GM20431 (cell line): ENCODE data around the gene ZNF385B.

Experiments
- in situ Hi-C: fragments of 300-500 bp; cut with MseI, MboI; formaldehyde crosslinking; loops from one replicate; pipeline ENCODE4 v1.15.0; 2020; ENCODE audit warnings: low sequenced_read_pairs; ENCODE audit not compliant: unreplicated experiment

The ZNF385B gene

DNA sequence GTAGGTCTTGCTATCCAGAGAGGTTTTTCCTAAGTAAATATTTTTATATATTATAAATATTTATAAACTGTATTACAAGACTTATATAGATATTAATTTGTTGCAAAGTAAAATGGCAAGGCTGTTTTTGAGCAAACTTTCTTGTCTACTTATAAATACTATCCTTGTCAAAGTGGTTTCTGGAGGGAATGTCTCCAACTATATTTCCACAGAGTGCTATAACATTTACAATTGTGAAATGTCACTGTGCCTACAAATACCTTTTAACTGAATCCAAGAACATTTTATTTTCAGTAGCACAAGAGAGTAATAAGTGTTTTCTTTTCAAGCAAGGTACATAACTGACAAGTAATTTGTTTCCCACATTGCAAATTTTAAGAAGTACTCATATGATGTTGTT is 256.8 kb downstream of the ZNF385B start:
- in situ Hi-C loops, result no loop called here

DNA sequence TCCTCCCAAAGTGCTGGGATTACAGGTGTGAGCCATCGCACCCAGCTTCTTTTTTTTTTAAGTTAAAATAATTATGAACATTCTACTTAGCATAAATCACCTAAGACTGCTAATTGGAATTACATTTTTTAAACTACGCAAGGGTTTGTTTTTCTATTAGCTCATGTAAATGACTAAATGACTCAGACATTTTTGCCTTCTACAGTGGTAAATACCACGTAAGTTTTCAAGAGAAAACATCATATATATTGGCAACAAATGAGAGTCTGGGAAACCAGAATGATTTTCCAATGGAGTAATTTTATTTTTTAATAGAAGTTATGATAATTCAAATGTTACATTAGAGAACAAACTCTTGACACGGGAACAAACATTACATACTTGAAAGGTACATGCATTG is 259.0 kb downstream of the ZNF385B start:
- in situ Hi-C loops, result no loop called here

DNA sequence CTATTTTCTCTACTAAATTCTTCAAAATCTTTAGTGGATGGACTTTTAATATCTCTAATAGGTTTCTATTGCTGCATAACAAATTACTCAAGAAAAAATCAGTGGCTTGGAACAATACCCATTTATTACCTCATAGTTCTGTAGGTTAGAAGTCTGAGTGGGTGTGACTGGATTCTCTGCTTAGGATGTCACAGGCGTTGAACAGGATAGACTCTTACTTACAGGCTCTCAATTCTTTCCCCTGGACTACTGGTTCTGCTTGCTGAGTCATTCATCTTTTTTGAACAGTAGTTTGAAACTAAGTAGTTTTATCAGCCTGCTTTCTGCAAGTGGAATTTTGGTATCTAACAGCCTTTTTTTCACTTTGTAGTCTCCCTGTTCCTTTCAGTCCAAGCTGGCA is 265.4 kb downstream of the ZNF385B start:
- in situ Hi-C loops, result no loop called here

DNA sequence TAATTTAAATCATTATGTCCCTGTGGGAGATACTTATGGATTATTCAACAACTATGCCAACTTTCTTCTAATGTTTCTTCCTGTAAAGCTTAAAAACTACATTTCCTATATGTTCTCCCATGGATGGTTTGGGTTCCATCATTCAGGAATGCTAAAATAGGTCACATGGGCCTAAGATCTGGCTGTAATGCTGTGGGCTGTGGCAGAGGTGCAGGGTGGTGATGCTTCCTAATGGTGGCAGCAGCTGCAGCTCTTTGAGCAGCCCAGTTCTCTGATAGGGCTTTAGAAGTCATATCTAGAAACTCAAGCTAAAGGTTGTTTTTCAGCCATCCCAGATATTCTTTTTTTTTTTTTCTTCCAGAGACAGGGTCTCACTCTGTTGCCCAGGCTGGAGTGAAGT is 266.1 kb downstream of the ZNF385B start:
- in situ Hi-C loops, result no loop called here

DNA sequence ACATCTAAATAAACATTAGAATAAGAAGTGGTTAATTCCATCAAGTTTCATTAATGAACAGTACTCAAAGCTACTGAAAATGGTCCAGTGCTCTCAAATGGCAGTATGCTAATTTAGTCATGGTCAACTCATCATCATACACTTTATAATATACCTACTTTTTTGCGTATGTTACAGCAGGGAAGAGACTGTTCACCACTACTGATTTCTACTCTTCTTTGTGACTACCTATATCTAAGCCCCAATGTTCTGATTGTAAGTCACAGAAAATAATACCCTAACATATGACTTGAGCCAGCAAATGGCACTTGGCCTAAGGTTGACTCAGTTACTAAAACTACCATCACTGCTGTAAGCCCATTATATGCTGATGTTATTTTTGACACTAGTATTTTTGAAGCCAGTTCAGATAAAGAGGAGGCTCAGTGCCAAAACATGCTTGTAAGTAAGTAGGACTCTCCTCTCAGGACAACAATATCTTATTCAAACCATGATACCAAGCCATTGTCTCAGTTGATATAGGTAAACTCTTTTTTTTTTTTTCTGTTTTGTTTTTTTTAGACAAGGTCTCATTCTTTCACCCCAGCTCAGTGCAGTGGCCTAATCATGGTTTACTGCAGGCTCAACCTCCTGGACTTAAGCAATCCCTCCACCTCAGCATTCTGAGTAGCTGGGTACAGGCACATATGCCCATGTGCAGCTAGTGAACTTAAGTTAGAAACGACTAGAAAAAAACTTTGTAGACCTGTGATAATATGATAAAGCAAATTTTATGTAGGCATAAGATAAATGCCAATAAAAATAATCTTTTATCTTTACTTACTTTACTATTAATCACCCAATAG is 266.9 kb downstream of the ZNF385B start:
- in situ Hi-C loops, result no loop called here

DNA sequence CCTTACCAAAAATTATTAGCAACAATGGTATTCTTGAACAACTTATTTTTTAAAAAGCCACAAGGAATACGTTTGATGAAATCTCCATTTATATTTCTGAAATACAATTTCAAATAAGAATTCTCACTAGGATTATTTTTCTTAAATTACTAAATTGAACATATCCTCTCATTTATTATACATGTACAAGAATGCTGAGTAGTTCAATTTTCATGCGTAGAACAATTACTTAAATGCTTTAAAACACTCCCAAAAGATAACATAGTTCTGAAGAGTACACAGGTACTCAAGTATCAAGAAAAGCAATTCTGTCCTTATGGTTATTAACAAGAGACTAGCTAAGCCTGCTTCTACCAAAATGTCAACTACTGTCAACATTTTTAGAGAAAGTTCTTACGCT is 268.1 kb downstream of the ZNF385B start:
- in situ Hi-C loops, result no loop called here

DNA sequence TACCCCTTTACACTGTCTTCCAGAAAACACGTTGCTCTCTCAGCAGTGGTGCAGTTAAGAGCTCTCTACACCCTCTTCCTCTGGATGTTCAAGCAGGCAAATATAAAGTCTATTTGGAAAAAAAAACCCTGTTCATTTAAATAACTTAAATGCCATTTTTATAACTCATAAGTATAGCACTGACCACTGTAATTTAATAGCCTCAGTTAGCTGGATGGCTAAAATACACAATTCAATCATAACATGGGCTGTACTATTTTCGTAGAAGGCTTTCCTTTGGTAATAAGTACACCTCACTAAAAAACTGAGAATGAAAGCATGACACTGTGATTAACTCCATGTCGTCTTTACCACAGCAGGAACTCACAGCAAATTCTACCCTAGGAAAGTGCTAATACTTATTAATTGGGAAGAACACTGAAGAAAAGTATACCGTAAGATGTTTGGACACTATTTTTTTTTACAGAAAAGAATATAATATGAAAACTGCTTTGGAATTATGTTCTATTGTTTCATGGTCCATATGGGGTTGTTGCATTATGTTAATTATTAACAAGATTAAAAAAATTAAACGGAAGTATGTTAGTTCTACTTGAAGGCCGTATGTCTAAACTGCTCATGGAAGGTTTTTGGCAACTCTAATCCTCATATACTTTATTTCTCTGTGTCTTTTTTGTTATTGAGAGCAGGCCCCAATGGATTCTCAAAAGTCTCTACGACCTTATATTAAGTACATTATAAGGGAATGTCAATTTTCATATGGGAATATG is 269.1 kb downstream of the ZNF385B start:
- in situ Hi-C loops, result no loop called here

DNA sequence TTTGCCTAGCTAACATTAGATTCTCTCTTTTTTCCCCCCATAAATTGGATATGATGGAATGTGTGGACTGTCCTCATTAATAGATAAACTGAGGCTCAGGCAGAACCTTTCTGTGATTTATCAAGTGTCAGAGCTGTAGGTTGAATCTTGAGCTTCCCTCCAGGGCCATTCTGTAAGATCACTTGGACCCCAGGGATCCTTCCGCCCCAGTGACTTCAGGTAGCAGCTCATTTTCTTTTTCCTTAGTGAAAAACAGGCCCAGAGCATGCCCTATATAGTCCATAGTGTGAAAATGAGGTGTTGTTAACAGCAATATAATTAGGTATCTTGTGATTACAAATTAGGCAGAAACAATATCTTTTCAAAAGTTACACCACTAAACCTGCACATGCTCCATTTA is 269.7 kb downstream of the ZNF385B start:
- in situ Hi-C loops, result no loop called here

DNA sequence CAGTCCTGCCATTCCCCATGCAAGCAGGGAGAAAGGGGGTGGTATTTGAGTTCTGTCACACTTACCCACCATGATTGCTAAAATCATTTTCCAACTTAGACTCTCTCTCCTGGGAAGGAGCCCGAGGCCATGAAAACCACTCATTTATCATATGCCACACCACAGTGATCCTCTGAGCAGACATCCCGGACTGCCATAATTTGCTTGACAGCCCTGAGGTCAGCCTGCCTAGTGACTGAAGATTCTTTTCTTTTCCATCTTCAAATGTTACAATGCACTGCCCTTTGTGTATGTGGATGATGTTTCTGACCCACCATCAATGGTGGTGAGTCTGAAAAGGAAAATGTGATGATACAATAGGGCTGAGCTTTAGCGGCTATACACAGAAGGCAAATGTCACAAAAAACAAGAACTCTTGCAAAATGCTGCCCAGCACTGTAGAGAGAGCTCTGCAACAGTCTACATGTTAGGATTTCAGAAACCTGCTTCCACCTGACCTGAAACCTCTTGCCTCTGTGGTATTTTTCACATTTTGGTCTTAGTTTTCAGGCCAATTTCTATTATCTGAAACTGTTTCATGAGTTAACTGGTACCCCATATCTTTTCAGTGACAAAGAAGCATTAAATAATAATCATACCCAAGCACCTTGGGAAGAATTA is 272.8 kb downstream of the ZNF385B start:
- in situ Hi-C loops, result no loop called here

DNA sequence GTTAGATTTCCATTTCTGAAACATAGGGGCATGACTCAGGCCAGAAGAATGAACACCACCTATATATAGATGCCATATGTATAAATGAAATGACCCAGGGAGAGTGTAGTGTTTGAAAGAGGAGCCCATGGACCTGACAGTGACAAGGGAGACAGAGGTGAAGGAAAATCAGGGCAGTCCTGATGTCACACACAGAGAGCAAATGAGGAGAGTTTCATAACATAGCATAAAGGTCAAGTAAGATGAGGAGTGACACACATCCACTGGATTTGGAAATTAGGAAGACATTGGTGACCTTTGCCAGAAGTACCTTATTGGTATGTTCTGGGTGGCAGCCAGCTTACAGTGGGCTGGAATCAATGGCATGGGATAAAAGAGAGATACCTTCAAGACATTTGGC is 276.7 kb downstream of the ZNF385B start:
- in situ Hi-C loops, result no loop called here

DNA sequence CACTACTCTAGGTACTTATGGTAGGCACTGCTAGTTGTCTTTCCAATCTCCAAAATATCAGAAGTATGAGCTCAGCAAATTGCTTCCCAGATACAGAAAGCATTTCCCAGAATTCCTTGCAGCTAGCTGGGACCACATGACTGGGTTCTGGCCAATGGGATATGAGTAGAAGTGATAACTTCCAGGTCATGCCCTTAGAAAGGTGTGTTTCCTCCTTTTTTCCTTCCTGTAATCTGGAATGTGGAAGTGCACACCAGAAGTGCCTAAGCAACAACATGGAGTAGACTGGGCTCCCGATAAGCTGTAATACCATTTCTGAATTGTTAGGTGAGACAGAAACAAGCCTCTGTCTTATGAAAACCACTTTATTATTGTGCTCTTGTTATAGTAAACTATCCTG is 279.8 kb downstream of the ZNF385B start:
- in situ Hi-C loops, result no loop called here

DNA sequence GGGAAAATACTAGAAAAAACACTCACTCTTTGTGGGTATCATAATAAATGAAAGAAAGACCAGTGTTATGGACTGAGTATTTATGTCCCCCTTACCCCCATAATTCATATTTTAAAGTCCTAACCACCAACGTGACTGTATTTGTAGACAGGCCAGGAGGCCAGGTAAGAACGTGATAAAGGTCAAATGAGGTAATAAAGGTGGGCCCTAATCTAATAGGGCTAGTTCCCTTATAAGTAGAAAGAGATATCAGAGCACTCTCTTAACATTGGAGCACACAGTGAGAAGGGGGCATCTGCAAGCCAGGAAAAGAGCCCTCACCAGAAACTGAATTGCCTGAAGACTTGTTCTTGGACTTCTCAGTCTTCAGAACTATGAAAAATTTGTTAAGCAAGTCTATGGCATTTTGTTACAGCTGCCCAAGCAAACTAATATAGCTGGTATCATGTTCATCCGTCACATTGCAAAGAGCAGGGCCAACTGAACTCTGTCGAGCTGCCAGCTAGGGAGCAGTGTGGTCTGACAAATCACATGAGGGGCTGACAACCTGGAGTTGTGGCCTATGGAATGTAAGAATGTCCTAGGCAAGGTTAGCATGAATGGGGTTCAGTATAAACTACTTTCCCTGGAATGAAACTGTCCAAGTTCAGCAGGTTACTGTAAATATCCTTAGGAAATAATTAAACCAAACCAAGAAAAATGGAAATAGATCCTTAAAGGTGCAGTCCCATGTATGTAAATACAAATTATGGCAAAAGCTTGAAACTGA is 280.9 kb downstream of the ZNF385B start:
- in situ Hi-C loops, result no loop called here

DNA sequence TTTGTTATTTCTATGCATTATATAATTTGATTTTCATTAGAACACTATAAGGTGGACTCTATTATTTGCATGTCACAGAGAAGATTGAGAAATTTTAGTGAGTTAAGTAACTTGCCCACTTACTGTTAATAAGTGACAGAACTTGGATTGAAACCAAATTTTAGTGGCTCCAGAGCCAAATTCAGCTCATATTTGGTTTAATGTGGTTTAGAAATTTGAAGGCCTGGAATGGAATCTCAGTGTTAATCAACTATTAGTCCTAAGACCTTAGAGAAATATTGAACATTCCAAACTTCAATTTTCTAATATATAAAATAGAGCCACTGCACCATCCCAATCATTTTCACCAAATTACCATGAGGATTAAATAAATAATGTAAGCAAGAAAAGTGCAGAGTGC is 281.6 kb downstream of the ZNF385B start:
- in situ Hi-C loops, result no loop called here

DNA sequence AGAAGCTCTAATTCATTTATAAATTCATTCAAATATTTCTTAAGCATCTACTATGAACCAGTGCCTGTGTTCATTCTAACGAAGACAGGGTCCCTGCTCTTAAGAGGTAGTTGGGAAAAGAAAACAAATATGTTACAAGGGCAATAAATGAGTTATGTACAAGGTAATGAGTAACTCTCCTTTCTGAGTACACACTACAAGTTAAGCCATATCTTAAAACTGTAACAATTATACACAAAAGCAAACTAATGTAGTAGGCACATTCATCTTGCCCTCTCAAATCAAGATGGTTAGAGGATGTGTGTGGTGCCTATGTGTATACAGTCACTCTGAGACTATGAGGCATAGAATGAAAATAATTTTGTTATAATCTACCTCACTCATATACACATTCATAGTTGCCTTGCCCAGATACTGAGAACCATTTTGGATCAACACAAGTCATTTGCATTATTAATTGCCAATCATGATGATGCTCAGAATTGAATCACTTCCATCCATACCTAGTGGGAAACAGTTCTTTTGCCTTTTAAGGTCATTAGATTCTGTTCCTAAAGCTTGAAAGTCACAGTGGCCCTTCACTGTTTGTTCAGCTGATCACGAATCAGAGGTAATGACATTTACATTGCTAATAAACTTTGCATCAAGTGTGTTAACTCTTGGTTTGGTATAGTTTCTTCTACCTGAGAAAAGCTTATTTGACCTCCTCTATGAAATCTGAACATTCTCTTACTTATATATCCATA is 283.1 kb downstream of the ZNF385B start:
- in situ Hi-C loops, result no loop called here

DNA sequence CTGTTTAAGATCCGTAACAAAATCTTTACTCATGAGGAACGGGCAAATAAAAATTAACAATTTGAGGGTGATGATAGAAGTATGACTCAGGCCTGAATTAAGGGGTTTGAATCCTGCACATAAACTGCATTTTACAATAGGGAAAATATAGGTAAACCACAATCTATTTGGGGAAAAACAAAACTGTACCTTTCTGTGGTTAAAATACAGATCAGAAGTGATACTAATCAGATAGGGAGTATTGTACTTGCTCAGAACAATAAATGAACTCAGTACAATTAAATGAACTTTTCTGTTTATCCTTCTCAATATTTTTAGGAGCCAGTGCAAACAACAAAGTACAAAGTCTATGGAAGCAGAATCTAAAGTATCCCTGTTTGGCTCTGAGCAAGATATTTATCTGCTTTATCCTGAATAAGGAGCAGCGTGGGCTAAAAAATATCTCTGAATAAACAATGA is 287.3 kb downstream of the ZNF385B start:
- in situ Hi-C loops, result no loop called here

DNA sequence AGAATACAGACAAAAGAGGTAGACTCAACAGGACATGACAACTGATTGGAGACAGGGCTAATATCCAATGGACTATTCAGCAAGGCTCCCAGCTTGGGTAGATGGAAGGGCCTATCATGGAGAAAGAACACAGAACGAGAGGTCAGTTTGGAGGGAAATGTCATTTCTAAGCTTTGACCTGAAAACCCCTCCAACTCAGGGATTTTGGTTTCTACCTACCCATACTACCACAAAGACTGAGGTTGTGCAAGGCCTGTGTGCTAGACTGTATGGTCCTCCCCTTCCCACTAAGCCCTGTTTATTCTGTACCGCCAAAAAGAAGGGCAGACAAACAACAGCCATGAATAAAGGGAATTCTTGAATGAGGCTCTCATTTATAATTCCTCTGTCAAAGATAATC is 288.9 kb downstream of the ZNF385B start:
- in situ Hi-C loops, result no loop called here

DNA sequence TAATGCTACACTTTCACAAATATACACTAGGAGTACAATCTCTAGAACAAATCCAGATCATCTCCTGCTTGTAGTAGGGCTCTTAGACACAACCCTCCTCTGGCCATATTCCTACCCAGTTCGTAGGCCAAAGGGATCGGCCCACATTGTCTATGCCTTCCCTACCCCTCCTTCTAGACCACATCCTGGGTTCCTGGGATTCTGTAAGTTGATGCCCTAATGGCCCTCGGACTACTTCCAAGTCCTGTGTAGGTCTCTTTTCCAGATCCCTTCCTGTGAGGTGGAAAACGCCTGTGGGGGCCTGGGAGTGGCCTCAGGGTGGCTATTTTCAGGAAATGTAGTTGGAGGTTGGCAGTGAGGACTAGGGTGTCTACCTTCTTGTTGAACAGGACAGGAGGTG is 289.7 kb downstream of the ZNF385B start:
- in situ Hi-C loops, result no loop called here

DNA sequence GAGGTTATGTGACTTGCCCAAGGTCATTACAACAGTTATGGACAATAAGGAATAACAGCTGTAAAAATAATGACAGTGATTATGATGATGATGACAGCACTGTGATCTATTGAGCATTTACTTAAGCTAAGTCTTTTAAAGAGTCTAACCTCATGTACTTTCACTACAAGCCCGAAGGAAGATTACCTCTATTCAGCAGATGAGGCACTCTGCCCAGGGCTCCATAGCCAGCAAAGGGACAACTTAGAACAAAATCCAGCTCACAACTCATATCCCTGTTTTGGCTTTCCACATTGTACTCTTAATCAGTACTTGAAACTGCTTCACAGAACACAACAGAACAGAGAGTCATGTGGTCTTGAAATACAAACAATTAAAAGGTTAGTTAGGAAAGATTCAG is 290.2 kb downstream of the ZNF385B start:
- in situ Hi-C loops, result no loop called here

DNA sequence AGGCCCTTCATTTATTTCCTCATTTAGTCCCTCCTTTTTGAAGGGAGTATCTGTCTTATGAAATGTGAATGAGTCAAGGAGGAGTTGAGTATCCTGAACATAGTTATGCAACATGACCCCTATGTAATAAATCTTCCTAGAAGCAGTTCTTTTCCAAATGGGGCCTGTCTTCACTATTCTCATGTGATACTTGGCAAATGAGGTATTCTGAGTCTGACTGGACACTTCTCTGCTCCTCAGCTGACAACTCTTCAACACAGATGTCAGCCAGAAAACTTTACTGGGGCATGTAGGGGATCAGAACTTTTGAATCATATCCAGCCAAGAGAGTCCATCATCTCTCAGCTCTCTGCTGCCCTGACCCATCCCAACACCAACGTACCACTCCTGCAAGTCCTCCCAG is 291.6 kb downstream of the ZNF385B start:
- in situ Hi-C loops, result no loop called here

DNA sequence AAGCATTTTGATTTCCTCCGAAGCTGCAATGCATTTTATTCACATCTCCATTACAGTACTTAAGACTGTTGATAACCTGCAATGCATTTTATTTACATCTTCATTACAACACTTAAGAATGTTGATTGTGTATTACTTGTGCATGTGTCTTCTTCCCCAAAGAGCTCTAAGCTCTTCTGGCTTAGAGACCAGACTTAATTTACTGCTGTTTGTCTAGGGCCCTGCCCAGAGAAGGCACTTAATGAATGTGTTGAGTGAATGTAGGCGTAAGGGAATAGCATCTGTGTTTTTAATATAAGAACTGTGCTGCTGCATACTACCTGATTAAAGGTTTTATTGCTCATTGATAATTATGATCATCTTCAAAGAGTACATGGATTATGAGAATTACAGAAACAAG is 295.6 kb downstream of the ZNF385B start:
- in situ Hi-C loops, result no loop called here
